Astrocyte of the spinal cord (primary cell): ENCODE data around the gene PCDHA7.
"Not testable (repeated sequence)": the region's sequence is repeated elsewhere in the genome, so short reads cannot be mapped to it uniquely, and the experiment has no call there.

Source experiments
- DNase-seq: peaks from one replicate; pipeline ENCODE4 v3.0.0; 2011; ENCODE audit warnings: low read depth, low spot score
- H3K4me3 ChIP-seq: 2 replicates; pipeline ENCODE4 v1.5.1; 2011; ENCODE audit warnings: low read depth, mild to moderate bottlenecking, low read length, moderate library complexity
- in situ Hi-C: cut with HindIII; loops from 2 replicates; pipeline ENCODE4 v1.10.0; 2017; ENCODE audit warnings: low sequenced_read_pairs
- TF ChIP-seq, protein P1 (sequence below): IDR thresholded peaks from 2 replicates; pipeline ENCODE4 v1.5.1; 2012; ENCODE audit warnings: low read depth, mild to moderate bottlenecking, low read length, inconsistent platforms

PCDHA7 gene

DNA sequence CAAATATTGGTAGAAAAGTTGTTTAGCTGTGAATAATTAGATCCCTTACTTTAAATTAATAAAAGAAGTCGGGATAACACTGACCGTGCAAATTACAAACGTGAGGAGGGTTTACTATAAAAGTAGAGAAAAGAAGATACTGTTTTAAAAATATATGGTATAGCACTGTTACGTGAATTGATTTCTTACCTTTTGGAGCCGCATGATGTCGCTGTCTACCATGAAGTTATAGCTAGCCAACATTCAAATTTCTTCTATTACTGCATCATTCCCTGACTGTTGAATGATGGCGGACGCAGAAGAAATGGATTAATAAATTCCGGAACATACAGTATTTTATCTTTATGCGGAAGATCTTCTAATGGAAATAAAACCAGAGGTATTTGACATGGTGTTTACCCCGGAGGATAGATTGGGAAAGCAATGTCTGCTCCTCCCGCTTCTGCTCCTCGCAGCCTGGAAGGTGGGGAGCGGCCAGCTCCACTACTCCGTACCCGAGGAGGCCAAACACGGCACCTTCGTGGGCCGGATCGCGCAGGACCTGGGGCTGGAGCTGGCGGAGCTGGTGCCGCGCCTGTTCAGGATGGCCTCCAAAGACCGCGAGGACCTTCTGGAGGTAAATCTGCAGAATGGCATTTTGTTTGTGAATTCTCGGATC is 6.2 kb upstream of the PCDHA7 start, which contains the start of gene PCDHA6:
Gene PCDHA6 (plus strand): TSS at position 257 of the 658 bp plus-strand sequence. CDS start 132 bp downstream, at position 389.
- no peak within 1 kb of the TSS for H3K4me3 ChIP-seq

DNA sequence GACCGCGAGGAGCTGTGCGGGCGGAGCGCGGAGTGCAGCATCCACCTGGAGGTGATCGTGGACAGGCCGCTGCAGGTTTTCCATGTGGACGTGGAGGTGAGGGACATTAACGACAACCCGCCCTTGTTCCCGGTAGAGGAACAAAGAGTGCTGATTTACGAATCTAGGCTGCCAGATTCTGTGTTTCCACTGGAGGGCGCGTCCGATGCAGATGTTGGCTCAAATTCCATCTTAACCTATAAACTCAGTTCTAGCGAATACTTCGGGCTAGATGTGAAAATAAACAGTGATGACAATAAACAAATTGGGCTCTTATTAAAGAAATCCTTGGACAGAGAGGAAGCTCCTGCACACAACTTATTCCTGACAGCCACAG is 5.7 kb upstream of the PCDHA7 start:
- in situ Hi-C loops = no loop called here
- DNase-seq = no peak
- TF ChIP-seq, protein P1, sequence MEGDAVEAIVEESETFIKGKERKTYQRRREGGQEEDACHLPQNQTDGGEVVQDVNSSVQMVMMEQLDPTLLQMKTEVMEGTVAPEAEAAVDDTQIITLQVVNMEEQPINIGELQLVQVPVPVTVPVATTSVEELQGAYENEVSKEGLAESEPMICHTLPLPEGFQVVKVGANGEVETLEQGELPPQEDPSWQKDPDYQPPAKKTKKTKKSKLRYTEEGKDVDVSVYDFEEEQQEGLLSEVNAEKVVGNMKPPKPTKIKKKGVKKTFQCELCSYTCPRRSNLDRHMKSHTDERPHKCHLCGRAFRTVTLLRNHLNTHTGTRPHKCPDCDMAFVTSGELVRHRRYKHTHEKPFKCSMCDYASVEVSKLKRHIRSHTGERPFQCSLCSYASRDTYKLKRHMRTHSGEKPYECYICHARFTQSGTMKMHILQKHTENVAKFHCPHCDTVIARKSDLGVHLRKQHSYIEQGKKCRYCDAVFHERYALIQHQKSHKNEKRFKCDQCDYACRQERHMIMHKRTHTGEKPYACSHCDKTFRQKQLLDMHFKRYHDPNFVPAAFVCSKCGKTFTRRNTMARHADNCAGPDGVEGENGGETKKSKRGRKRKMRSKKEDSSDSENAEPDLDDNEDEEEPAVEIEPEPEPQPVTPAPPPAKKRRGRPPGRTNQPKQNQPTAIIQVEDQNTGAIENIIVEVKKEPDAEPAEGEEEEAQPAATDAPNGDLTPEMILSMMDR = no peak
- no peak overlapping the region for H3K4me3 ChIP-seq

More for the DNA sequence above, 6.2 kb upstream of the PCDHA7 start, which contains the start of gene PCDHA6:
- no peak for DNase-seq
- in situ Hi-C loops = no loop called here
- TF ChIP-seq, protein P1 = peak; percentile 1

GRCh38 chr5:140829511-140830501 is 4.3 kb upstream of the PCDHA7 start:
- DNase-seq, in situ Hi-C loops, H3K4me3 ChIP-seq: not testable (repeated sequence)

DNA sequence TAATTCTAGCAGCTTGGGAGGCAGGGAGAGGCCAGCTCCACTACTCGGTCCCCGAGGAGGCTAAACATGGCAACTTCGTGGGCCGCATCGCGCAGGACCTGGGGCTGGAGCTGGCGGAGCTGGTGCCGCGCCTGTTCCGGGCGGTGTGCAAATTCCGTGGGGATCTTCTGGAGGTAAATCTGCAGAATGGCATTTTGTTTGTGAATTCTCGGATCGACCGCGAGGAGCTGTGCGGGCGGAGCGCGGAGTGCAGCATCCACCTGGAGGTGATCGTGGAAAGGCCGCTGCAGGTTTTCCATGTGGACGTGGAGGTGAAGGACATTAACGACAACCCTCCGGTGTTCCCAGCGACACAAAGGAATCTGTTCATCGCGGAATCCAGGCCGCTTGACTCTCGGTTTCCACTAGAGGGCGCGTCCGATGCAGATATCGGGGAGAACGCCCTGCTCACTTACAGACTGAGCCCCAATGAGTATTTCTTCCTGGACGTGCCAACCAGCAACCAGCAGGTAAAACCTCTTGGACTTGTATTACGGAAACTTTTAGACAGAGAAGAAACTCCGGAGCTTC is 455 bp downstream of the PCDHA7 start:
- H3K4me3 ChIP-seq, in situ Hi-C loops, DNase-seq: not testable (repeated sequence)

- H3K4me3 ChIP-seq = no peak overlapping the region
- in situ Hi-C loops = no loop called here
- DNase-seq = no peak
- TF ChIP-seq, protein P1 = no peak
Observed at GRCh38 chr5:140835622-140836510, 1.8 kb downstream of the PCDHA7 start.

DNA sequence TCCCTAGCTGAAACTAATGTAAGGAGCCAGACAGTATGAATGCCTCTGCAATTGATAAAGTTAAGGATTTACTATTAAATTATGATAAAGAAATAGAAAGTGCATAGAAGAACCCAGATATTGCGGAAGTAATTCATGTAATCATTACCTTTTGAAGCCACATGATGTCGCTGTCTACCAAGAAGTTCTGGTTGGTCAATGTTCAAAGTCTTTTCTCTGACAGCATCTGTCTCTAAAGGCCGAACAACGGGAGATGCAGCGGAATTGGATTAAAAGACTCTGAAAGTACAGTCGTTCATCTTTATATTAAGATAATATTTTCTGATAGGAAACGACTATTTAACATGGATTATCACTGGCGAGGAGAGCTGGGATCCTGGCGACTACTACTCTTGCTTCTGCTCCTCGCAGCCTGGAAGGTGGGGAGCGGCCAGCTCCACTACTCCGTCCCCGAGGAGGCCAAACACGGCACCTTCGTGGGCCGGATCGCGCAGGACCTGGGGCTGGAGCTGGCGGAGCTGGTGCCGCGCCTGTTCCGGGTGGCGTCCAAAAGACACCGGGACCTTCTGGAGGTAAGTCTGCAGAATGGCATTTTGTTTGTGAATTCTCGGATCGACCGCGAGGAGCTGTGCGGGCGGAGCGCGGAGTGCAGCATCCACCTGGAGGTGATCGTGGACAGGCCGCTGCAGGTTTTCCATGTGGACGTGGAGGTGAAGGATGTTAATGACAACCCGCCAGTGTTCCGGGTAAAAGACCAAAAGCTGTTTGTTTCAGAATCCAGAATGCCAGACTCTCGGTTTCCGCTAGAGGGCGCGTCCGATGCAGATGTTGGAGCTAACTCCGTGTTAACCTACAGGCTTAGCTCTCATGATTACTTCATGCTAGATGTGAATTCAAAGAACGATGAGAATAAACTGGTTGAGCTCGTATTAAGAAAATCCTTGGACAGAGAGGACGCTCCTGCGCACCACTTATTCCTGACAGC is 7.2 kb downstream of the PCDHA7 start, which contains the start of gene PCDHA8:
Gene PCDHA8 (plus strand): TSS at position 210 of the 985 bp plus-strand sequence. CDS start 135 bp downstream, at position 345.
- in situ Hi-C loops = no loop called here
- H3K4me3 ChIP-seq = no peak within 1 kb of the TSS
- TF ChIP-seq, protein P1 = peak; percentile 21
- DNase-seq = no peak
